Activated CD8-positive, alpha-beta T cell treated with anti-CD3 and anti-CD28 coated beads for 36 hours (primary cell): Measurements from ENCODE around the gene NMS. TPM values are rescaled to one million over a fixed set of nuclear protein-coding genes. Genes with fewer than 3 reads are reported as not detected.

ENCODE experiments used
- ATAC-seq: fragments of 200-7000 bp; cut with Tn5 transposase; one replicate; pipeline ENCODE4 v1.10.0; 2021; ENCODE audit warnings: mild to moderate bottlenecking, moderate library complexity
- CTCF ChIA-PET: fragments of 350-600 bp; sonication (Branson Sonifier 250); formaldehyde crosslinking; loops from one replicate; lab custom pipeline; 2021; ENCODE audit warnings: antibody characterized with exemption; lab: Charles Lee
- POLR2A ChIA-PET: fragments of 350-600 bp; sonication (Branson Sonifier 250); formaldehyde crosslinking; loops from one replicate; lab custom pipeline; 2021; ENCODE audit warnings: antibody characterized with exemption; lab: Charles Lee
- DNase-seq: peaks from one replicate; pipeline ENCODE4 v3.0.0-alpha.2; 2020
- H3K27ac Mint-ChIP-seq: one replicate; pipeline ENCODE4 v1.8.0; 2021; ENCODE audit warnings: mild to moderate bottlenecking, mixed read lengths
- H3K27me3 Mint-ChIP-seq: one replicate; pipeline ENCODE4 v1.8.0; 2021; ENCODE audit warnings: mixed read lengths
- H3K36me3 Mint-ChIP-seq: one replicate; pipeline ENCODE4 v1.8.0; 2021; ENCODE audit warnings: low read depth, mixed read lengths
- H3K4me1 Mint-ChIP-seq: one replicate; pipeline ENCODE4 v1.8.0; 2021; ENCODE audit warnings: low read depth, mixed read lengths
- H3K4me3 Mint-ChIP-seq: one replicate; pipeline ENCODE4 v1.8.0; 2021; ENCODE audit warnings: mild to moderate bottlenecking, moderate library complexity, mixed read lengths
- H3K9me3 Mint-ChIP-seq: one replicate; pipeline ENCODE4 v1.8.0; 2021; ENCODE audit warnings: mixed read lengths
- CTCF ChIP-seq: fragments of 200-600 bp; IDR thresholded peaks from one replicate; pipeline ENCODE4 v1.8.0; 2022; ENCODE audit warnings: antibody characterized with exemption, mild to moderate bottlenecking
- intact Hi-C: fragments of 100-400 bp; cut with micrococcal nuclease; formaldehyde crosslinking; loops from one replicate; pipeline ENCODE4 v1.10.0; 2022
- total RNA-seq, 2 experiments: library from RNA; stranded (reverse); gene quantifications; one replicate each; pipeline ENCODE4 v1.2.3, GENCODE V29; 2021

The NMS gene
- total RNA-seq, 2 experiments from 2014 or later: not detected

GRCh38 chr2:100483895-100484294 lies 13.6 kb downstream of the NMS start:
- Mint-ChIP-seq H3K9me3 (no peaks in the 10 kb centered on the region), H3K36me3 (no peaks in the 10 kb centered on the region), H3K4me3 (no peak overlapping the region), H3K27ac (no peak overlapping the region), H3K4me1 (no peaks in the 10 kb centered on the region), H3K27me3 (no peaks in the 10 kb centered on the region)
- ChIA-PET CTCF (interaction anchor here (1.4 kb wide), 1 partner anchor 28 kb away, joined by 3 read pairs; no protein-coding TSS in a partner anchor), POLR2A (no interaction called here)
- no peak for ATAC-seq
- no peak for TF ChIP-seq CTCF
- intact Hi-C loops: no loop called here
- no peak for DNase-seq

- Mint-ChIP-seq H3K36me3 (no peaks in the 10 kb centered on the region), H3K4me1 (no peaks in the 10 kb centered on the region), H3K9me3 (no peaks in the 10 kb centered on the region), H3K4me3 (no peak overlapping the region), H3K27ac (no peak overlapping the region), H3K27me3 (no peaks in the 10 kb centered on the region)
- ATAC-seq (no peak), DNase-seq (no peak)
- intact Hi-C loops: no loop called here
- no peak for TF ChIP-seq CTCF
- ChIA-PET POLR2A (no interaction called here), CTCF (no interaction called here)
Measured at GRCh38 chr2:100484390-100484789, 14.1 kb downstream of the NMS start.

- Mint-ChIP-seq H3K27ac (no peak overlapping the region), H3K27me3 (no peaks in the 10 kb centered on the region), H3K4me1 (no peaks in the 10 kb centered on the region), H3K4me3 (no peak overlapping the region), H3K36me3 (no peaks in the 10 kb centered on the region), H3K9me3 (no peaks in the 10 kb centered on the region)
- ChIA-PET POLR2A (no interaction called here), CTCF (no interaction called here)
- no peak for TF ChIP-seq CTCF
- ATAC-seq (no peak), DNase-seq (no peak)
- intact Hi-C loops: no loop called here
Measured at GRCh38 chr2:100485396-100485795, 15.1 kb downstream of the NMS start.

- H3K27ac Mint-ChIP-seq: no peak overlapping the region
- TF ChIP-seq CTCF: no peak
- no peak for ATAC-seq
- DNase-seq: no peak
- no peaks in the 10 kb centered on the region for H3K4me1 Mint-ChIP-seq
- ChIA-PET CTCF (no interaction called here), POLR2A (no interaction called here)
- H3K4me3 Mint-ChIP-seq: no peak overlapping the region
- intact Hi-C loops: no loop called here
- H3K36me3 Mint-ChIP-seq: no peaks in the 10 kb centered on the region
- H3K9me3 Mint-ChIP-seq: peaks cover 4% of the 10 kb centered on the region
- peaks cover 16% of the 10 kb centered on the region for H3K27me3 Mint-ChIP-seq
Measured at GRCh38 chr2:100494712-100495111, 24.4 kb downstream of the NMS start.

GRCh38 chr2:100502782-100503181 lies 32.5 kb downstream of the NMS start:
- ChIA-PET POLR2A (no interaction called here), CTCF (no interaction called here)
- peaks cover 24% of the 10 kb centered on the region for H3K27me3 Mint-ChIP-seq
- H3K36me3 Mint-ChIP-seq: no peaks in the 10 kb centered on the region
- H3K27ac Mint-ChIP-seq: no peak overlapping the region
- H3K9me3 Mint-ChIP-seq: peaks cover 21% of the 10 kb centered on the region
- no peak for TF ChIP-seq CTCF
- no peaks in the 10 kb centered on the region for H3K4me1 Mint-ChIP-seq
- intact Hi-C loops: no loop called here
- ATAC-seq (no peak), DNase-seq (no peak)
- H3K4me3 Mint-ChIP-seq: no peak overlapping the region
